H1 (cell line): ENCODE measurements around the gene ZCCHC17.

ENCODE experiments used
- CHD1 ChIP-seq: IDR thresholded peaks from 2 replicates; pipeline ENCODE4 v1.6.1; 2012; ENCODE audit warnings: low read depth, low read length, improper control_type of control experiment
- CHD2 ChIP-seq: IDR thresholded peaks from 2 replicates; pipeline ENCODE4 v1.6.1; 2012; ENCODE audit warnings: low read length, improper control_type of control experiment
- CTBP2 ChIP-seq: IDR thresholded peaks from 2 replicates; pipeline ENCODE4 v1.7.0; 2011; ENCODE audit warnings: borderline replicate concordance, mild to moderate bottlenecking, moderate library complexity, mixed read lengths, low read length; ENCODE audit not compliant: insufficient read depth, insufficient read length
- CTCF ChIP-seq, 3 experiments: IDR thresholded peaks; 1 replicate in 2 of 3; 2 replicates in 1 of 3; pipeline versions ENCODE4 v1.5.1 to v1.6.1; 2011; ENCODE audit warnings: low read length in 3 of 3, mild to moderate bottlenecking in 3 of 3, inconsistent platforms in 2 of 3, low read depth in 1 of 3, moderate library complexity in 1 of 3; ENCODE audit not compliant: insufficient read depth in 1 of 3; ENCODE audit errors: control extremely low read depth in 1 of 3
- EZH2 ChIP-seq: fragments of 200-600 bp; sonication (generic); IDR thresholded peaks from 2 replicates; pipeline ENCODE4 v1.7.1; 2012; ENCODE audit warnings: low read depth, mild to moderate bottlenecking, moderate library complexity, low read length, inconsistent platforms; ENCODE audit not compliant: severe bottlenecking
- MAFK ChIP-seq: IDR thresholded peaks from 2 replicates; pipeline ENCODE4 v1.6.1; 2012; ENCODE audit warnings: low read depth, mild to moderate bottlenecking, improper control_type of control experiment, low read length
- POLR2A ChIP-seq, 2 experiments: IDR thresholded peaks; 1 replicate in 1 of 2; 2 replicates in 1 of 2; pipeline ENCODE4 v1.6.1; 2011; ENCODE audit warnings: low read depth in 2 of 2, low read length in 2 of 2, mild to moderate bottlenecking in 2 of 2; ENCODE audit errors: control extremely low read depth in 1 of 2
- TBP ChIP-seq: IDR thresholded peaks from 2 replicates; pipeline ENCODE4 v1.6.1; 2011; ENCODE audit warnings: low read depth, low read length, improper control_type of control experiment
- YY1 ChIP-seq: IDR thresholded peaks from 2 replicates; pipeline ENCODE4 v1.6.1; 2011; ENCODE audit warnings: low read depth, mild to moderate bottlenecking, low read length

- TF ChIP-seq POLR2A (IDR thresholded peaks at IDR 0.05; ENCODE audit: control extremely low read depth in 1 of 2, low read depth in 2 of 2, low read length in 2 of 2) (no peak), MAFK (no peak), EZH2 (no peak), CHD2 (no peak), TBP (no peak), CTCF (IDR thresholded peaks at IDR 0.05; ENCODE audit: control extremely low read depth in 1 of 3, insufficient read depth in 1 of 3, low read depth in 1 of 3, low read length in 3 of 3) (no peak), YY1 (no peak), CTBP2 (no peak), CHD1 (no peak)
Observed at GRCh38 chr1:31372751-31373055, 75.9 kb downstream of the ZCCHC17 start.
